Left kidney (tissue), 2 donors: Measurements from ENCODE around the gene AKT1. TPM values are rescaled to one million over a fixed set of nuclear protein-coding genes. Genes with fewer than 3 reads are reported as not detected.

ENCODE experiments used
- DNase-seq: peaks from one replicate; pipeline ENCODE4 v3.0.0-alpha.2; 2013
- polyA plus RNA-seq: library from polyadenylated mRNA; unstranded; fragments of 120-200 nt; gene quantifications from one replicate; pipeline ENCODE4 v1.2.1, GENCODE V29; 2013; ENCODE audit not compliant: insufficient read length

The AKT1 gene
- polyA plus RNA-seq, 1 donor = 96.9 TPM

- DNase-seq = no peak
Observed at GRCh38 chr14:104788161-104788818, 7.3 kb downstream of the AKT1 start.

- no peak for DNase-seq
Observed at GRCh38 chr14:104787736-104788135, 7.8 kb downstream of the AKT1 start.

DNA sequence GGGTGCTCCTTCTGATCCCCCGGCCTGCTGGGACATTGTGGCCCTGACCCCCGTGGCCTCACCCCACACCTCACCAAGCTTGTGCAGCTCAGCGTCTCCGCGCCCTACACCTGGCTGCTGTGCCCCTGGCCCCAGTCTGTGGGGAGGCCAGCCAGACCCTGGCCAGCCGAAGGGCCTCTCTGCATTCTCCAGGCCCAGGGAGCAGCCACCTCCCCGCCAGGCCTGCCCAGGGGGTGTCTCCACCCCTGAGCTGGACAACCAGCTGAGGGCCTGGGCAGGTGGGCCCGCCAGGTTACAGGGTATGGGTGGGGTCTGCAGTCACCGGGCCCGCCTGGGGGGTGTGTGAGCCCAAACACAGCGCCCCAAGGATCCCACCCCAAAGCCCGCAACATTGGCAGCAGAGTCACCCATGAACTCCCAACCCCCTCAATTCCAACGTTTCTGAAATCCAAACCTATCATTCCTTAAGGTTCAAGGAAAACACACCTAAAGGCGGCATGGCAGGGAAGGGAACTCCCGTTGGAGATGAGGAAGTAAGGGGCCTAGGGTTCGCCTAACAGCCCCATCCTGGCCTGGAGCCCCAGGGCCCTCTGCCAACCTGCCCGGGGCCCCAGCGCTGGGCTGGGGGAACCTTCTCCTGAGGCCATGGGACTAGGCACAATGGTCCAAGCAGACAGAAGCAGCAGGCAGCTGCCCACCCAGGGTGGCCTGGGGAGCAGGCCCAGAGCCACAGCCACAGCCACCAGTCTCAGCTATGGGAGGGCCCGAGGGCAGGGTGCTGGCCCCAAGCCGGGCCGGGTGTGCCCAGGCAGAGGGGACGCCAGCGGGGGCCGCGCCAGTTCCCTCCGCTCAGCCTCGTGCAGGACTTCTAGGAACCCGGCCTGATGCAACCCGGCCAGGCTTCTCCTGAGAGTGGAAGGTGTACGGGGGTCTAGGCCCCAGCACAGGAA is 8.5 kb downstream of the AKT1 start:
- DNase-seq = no peak

GRCh38 chr14:104786091-104786586 is 9.4 kb downstream of the AKT1 start:
- DNase-seq = no peak

DNA sequence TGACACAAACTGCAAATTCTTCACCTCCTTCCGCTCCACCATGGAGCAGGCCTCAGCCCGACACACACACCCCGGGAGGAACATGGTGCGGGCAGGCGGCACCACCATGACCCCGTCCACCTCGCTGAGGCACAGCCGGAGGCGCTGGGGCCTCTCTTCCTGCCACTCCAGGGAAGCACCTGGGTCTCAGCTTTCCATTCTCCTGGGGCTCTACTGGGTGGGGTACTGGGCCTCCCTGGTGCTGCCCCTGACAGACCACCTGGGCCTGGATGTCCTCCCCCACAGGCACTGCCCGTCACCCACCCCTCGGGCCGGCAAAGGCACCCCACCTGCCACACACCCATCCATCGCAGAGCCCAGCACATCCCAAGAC is 9.9 kb downstream of the AKT1 start:
- DNase-seq = no peak

DNA sequence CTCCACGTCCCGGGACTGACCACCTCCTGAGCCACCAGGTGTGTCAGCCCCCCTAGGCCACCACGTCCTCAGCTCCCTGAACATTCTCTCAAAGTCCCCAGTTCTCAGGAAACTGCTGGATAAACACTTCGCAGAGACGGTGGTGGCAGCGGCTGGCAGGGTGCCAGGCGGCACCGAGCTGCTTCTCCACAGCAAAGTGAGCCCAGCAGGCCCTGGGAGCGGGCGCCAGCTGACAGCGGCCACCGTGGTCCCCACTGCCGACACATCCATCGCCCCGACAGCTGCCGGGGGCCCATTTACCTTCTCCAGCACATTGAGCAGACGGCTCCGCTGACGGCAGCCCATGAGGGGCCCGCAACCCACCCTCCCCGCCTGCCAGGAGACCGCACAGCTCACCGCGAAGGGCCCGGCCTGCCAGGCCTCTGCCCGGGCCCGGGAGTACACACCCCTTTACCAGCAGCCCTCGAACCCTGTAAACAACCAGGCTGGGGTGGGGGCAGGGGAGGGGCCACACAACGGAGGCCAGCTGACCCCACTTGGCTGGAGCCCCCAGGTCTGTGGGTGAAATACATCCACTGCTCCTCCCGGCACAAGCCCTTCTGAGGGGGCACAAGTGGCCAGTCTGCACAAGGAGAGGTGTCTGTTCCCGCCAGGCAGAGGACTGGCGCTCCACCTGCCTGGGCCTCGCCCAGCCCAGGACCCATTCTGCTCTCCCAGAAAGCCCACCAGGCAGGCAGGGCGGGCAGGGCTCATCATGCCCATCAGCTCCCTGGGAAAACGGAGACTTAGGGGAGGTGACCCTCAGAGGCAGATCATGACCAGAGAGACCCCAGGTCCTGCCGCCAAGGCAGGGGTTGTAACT is 10.5 kb downstream of the AKT1 start:
- DNase-seq = no peak

- no peak for DNase-seq
Observed at GRCh38 chr14:104784218-104784568, 11.4 kb downstream of the AKT1 start.

DNA sequence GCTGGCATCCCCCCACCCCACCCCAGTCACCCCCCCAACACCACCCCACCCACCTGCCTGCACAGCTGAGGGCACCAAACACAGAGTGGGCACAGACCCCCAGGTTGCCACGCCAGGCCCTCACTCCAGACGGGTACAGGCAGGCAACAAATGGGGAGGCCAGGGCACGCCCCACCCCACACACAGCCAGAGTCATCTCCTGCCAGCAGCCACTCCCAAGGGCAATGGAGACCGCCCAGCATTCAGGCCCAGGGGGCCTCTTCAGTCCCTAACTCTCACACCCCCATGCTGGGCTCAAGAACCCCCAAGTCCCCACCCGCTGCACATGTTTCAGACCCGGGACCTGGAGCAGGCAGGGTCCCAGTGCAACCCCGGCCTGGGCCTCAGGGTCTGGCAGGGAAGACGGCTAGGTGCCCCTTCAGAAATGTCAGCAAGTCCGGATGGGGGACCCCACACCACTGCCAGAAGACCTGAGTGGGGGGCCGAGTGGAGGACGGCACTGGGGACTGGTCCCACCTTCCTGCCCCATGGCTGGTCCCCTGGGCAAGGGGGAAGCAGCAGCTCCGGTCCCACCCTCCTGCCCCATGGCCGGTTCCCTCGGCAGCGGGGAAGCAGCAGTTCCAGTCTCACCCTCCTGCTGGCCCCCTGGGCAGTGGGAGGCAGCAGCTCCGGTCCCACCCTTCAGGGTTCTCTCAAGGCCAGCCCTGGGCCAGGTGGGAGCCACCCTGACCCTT is 11.9 kb downstream of the AKT1 start:
- DNase-seq = no peak

DNA sequence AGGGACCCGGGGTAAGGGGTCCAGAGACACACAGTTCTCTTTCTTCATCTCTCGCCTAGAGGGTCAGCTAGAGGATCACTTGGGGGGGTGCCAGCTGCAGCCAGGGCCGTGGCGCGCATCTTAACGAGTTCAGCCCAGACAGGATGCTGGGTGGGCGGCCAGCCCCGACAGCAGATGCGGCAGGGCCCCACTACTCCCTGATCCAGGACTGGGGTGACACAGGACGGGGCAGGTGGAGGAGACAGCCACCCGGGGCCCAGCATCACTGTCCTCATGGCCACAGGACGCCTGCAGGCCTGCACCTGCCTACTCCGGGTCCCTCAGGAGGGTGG is 12.8 kb downstream of the AKT1 start:
- DNase-seq = no peak

- no peak for DNase-seq
Observed at GRCh38 chr14:104782086-104782807, 13.3 kb downstream of the AKT1 start.

DNA sequence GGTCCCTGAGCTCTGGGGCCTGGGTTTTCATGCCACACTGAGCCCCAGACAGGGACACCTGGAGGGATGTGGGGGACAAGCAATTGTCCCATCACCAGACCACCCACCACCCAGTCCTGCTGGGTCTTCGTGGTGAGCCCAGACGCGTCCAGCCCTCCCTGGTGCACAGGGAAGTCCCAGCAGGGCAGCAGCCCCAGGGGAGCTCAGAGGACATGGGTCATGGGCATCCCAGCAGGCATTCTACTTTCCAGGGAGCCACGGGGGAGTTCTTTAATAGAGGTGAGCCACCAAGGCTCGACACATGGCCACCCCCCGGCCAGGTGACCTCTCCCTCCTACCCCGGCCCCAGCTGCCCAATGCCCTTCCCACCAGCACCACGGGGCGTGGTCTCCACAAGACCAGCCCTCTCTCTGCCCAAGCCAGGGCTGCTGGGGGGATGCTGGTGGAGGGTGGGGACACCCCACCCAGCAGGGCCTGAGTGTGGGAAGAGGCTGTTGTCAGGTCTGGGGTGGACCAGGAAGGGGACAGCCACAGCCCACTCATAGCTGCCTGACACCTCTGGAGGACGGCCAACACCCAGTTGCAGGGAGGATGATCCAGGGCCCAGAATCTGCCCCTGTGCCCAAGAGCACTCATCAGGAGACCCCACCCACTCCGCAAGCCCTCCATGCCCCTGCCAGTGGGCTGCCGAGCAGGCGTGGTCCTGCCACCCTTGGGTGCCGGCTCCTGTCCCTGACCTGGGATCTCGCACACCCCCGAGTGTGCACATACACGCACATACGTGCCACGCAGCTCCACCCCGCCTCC is 14.1 kb downstream of the AKT1 start:
- no peak for DNase-seq

- DNase-seq = no peak
Observed at GRCh38 chr14:104780513-104781030, 15.0 kb downstream of the AKT1 start.

DNA sequence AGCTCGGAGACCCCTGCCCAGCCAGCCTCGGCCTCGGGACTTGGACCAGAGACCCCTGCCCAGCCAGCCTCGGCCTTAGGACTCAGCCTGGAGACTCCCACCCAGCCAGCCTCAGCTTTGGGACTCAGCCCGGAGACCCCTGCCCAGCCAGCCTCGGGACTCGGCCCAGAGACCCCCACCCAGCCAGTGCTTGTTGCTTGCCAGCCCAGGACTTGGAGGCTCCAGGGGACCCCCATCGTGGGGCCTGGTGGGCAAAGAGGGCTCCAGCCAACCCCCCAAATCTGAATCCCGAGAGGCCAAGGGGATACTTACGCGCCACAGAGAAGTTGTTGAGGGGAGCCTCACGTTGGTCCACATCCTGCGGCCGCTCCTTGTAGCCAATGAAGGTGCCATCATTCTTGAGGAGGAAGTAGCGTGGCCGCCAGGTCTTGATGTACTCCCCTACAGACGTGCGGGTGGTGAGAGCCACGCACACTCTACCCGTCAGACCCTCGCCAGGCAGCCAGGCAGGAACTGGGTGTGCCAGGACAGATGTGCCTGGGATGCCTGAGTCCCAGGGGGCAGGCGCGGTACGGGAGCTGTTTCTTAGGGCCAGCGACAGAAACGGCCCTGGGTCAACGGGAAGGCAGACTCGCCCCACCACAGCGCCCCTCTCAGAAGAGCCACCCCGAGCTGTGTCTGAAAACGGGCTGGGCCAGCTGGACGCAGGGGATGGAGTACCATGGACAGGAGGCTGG is 15.6 kb downstream of the AKT1 start:
- DNase-seq = no peak

GRCh38 chr14:104778694-104779331 is 16.7 kb downstream of the AKT1 start:
- DNase-seq = no peak

DNA sequence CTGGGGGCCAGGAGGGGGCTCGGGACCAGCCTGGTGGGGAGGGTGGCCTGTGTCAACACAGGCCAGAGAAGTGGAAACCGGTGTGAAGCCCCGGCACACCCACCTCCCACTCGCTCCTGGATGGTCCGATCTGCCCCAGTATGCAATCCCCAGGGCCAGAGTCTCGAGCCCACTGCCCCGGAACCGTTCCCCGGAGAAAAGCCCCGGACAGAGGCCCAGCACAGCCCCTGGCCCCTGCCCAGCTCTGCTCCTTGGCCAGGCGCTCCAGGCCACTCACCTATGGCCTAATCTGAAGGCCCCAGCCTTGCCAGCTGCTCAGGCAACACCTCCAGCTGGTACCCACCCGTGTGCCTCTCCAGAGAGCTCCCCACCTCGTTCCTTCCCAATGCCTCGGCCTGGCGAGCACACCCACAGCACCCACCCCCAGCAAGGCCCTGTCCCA is 17.7 kb downstream of the AKT1 start:
- DNase-seq = no peak

DNA sequence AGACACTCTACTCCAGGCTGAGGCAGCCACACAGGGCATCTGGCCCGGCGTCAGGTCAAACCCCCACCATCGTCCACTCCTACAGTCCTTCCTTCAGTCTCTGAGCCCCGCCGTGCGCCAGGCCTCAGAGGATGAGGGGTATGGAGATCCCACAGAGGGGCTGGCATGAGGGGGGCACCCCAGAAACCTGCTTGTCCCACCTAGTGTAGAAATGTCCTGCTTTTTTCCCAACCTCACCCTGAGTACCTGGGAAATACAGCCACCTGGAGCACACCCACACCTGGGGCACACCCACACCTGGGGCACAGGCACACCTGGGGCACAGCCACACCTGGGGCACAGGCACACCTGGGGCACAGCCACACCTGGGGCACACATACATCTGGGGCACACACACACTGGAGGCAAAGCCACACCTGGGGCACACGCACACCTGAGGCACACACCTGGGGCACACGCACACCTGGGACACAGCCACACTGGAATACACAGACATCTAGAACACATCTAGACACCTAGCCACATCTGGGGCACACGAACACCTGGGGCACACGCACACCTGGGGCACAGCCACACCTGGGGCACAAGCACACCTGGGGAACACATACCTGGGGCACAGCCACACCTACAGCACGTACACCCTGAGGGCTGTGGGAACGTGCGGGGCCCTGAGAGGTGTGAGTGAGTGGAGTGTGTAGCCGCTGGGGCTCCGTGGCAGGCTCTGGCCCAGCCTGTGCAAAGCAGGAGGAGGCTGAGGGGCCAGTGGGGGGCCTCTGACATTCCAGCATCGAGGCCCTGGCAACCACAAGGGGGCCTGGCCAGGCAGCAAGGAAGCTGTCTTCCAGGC is 18.4 kb downstream of the AKT1 start:
- no peak for DNase-seq

DNA sequence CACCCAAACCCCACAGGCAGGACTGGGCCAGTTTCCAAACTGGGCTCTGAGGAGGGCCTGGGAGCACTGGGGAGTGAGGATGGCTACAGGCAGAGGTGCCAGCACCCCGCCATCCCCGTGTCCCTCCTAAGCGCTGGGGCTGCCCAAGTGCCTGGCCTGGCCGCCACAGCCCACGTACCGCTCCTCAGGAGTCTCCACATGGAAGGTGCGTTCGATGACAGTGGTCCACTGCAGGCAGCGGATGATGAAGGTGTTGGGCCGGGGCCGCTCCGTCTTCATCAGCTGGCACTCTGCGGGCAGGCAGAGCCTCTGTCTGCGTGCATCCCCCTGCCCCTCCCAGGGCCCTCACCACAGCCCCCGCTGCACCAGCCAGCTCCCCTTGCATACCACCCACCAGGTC is 19.1 kb downstream of the AKT1 start:
- DNase-seq = no peak

DNA sequence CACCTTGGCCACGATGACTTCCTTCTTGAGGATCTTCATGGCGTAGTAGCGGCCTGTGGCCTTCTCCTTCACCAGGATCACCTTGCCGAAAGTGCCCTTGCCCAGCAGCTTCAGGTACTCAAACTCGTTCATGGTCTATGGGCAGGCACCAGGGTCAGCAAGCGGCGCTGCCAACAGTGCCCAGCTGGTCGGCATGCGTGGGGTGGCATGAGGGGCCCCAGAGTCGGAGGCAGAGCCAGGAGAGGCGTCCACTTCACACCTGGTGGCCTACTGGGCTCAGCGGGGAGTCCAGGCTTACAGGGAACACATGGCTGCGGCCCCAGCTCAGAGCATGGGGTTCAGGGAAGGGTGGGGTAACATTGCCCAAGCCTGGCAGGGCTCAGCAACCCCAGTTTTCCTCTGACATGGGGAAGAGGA is 20.5 kb downstream of the AKT1 start:
- no peak for DNase-seq
